GM12878 (cell line): Measurements from ENCODE around the gene GCNT1.

Experiments used
- CBFB ChIP-seq: IDR thresholded peaks from 2 replicates; pipeline ENCODE4 v1.6.1; 2016; ENCODE audit warnings: antibody characterized with exemption, low read depth
- JUNB ChIP-seq: IDR thresholded peaks from 2 replicates; pipeline ENCODE4 v1.6.1; 2016; ENCODE audit warnings: antibody characterized with exemption, mild to moderate bottlenecking
- KDM1A ChIP-seq: fragments of 200-600 bp; sonication (generic); IDR thresholded peaks from 2 replicates; pipeline ENCODE4 v1.6.1; 2016; ENCODE audit warnings: borderline replicate concordance
- POU2F2 ChIP-seq: IDR thresholded peaks from 3 replicates; pipeline ENCODE4 v1.6.1; 2011; ENCODE audit warnings: low read depth, mild to moderate bottlenecking, low read length, borderline replicate concordance
- RAD51 ChIP-seq: fragments of 450-650 bp; IDR thresholded peaks from 2 replicates; pipeline ENCODE4 v1.6.1; 2016; ENCODE audit warnings: moderate library complexity, mild to moderate bottlenecking, inconsistent platforms
- RB1 ChIP-seq: fragments of 450-650 bp; formaldehyde crosslinking; IDR thresholded peaks from 2 replicates; pipeline ENCODE4 v1.6.1; 2017; ENCODE audit warnings: mild to moderate bottlenecking, borderline replicate concordance
- SIN3A ChIP-seq: IDR thresholded peaks from 2 replicates; pipeline ENCODE4 v1.6.1; 2012; ENCODE audit warnings: low read depth, low read length, improper control_type of control experiment
- TF ChIP-seq, protein P1 (sequence below): fragments of 450-650 bp; IDR thresholded peaks from 2 replicates; pipeline ENCODE4 v1.6.1; 2017; ENCODE audit warnings: low read depth, mild to moderate bottlenecking, moderate library complexity
- TF ChIP-seq, protein P2 (sequence below): fragments of 450-650 bp; IDR thresholded peaks from 2 replicates; pipeline ENCODE4 v1.6.1; 2017; ENCODE audit warnings: mild to moderate bottlenecking
- TF ChIP-seq, protein P3 (sequence below): fragments of 450-650 bp; formaldehyde crosslinking; IDR thresholded peaks from 2 replicates; pipeline ENCODE4 v1.4.0; 2022; ENCODE audit warnings: mild to moderate bottlenecking, moderate library complexity
- TF ChIP-seq, protein P4 (sequence below): IDR thresholded peaks from 2 replicates; pipeline ENCODE4 v1.6.1; 2011; ENCODE audit warnings: borderline replicate concordance, low read depth, mild to moderate bottlenecking, moderate library complexity, mixed read lengths, low read length; ENCODE audit not compliant: insufficient read depth; ENCODE audit errors: extremely low read length
- TF ChIP-seq, protein P5 (sequence below), 3 experiments: IDR thresholded peaks in 2 of 3; conservative IDR thresholded peaks in 1 of 3; 2 replicates each; pipeline ENCODE4 v1.5.1; 2011; ENCODE audit warnings: low read depth in 3 of 3, low read length in 3 of 3, mild to moderate bottlenecking in 3 of 3, control low read depth in 2 of 3, moderate library complexity in 2 of 3, inconsistent platforms in 1 of 3, mixed read lengths in 1 of 3; ENCODE audit not compliant: control insufficient read depth in 2 of 3, insufficient read depth in 1 of 3; ENCODE audit errors: extremely low read depth in 1 of 3

DNA sequence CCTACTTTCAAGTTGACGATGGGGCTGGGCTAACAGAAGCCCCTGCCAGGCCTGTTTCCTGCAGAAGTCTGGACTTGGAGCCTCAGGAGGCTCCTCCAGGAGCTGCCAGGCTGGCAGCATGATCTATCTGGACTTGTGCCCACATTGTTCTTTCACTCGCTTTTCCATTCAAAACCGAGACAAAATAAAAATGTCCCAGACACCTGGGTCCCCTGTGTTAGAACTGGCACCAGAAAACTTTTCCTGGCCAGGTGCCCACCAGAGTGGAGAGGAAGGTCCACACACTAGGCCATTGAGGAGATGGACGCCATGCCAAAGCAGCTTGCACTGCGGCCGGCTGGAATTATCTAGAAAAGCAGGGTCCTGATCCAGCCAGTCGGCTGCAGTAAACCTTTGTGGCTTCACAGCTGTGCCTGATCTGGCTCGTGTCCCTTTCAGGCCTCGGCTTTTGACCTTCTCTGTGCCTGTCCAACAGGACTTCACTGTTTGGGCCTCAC is 78.2 kb downstream of the GCNT1 start:
- no peak for TF ChIP-seq JUNB
- TF ChIP-seq, protein P1, sequence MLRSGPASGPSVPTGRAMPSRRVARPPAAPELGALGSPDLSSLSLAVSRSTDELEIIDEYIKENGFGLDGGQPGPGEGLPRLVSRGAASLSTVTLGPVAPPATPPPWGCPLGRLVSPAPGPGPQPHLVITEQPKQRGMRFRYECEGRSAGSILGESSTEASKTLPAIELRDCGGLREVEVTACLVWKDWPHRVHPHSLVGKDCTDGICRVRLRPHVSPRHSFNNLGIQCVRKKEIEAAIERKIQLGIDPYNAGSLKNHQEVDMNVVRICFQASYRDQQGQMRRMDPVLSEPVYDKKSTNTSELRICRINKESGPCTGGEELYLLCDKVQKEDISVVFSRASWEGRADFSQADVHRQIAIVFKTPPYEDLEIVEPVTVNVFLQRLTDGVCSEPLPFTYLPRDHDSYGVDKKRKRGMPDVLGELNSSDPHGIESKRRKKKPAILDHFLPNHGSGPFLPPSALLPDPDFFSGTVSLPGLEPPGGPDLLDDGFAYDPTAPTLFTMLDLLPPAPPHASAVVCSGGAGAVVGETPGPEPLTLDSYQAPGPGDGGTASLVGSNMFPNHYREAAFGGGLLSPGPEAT = no peak
- TF ChIP-seq RB1 = no peak
- TF ChIP-seq, protein P2, sequence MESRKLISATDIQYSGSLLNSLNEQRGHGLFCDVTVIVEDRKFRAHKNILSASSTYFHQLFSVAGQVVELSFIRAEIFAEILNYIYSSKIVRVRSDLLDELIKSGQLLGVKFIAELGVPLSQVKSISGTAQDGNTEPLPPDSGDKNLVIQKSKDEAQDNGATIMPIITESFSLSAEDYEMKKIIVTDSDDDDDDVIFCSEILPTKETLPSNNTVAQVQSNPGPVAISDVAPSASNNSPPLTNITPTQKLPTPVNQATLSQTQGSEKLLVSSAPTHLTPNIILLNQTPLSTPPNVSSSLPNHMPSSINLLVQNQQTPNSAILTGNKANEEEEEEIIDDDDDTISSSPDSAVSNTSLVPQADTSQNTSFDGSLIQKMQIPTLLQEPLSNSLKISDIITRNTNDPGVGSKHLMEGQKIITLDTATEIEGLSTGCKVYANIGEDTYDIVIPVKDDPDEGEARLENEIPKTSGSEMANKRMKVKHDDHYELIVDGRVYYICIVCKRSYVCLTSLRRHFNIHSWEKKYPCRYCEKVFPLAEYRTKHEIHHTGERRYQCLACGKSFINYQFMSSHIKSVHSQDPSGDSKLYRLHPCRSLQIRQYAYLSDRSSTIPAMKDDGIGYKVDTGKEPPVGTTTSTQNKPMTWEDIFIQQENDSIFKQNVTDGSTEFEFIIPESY = no peak
- TF ChIP-seq CBFB = no peak
- TF ChIP-seq POU2F2 = no peak
- no peak for TF ChIP-seq SIN3A
- TF ChIP-seq, protein P3, sequence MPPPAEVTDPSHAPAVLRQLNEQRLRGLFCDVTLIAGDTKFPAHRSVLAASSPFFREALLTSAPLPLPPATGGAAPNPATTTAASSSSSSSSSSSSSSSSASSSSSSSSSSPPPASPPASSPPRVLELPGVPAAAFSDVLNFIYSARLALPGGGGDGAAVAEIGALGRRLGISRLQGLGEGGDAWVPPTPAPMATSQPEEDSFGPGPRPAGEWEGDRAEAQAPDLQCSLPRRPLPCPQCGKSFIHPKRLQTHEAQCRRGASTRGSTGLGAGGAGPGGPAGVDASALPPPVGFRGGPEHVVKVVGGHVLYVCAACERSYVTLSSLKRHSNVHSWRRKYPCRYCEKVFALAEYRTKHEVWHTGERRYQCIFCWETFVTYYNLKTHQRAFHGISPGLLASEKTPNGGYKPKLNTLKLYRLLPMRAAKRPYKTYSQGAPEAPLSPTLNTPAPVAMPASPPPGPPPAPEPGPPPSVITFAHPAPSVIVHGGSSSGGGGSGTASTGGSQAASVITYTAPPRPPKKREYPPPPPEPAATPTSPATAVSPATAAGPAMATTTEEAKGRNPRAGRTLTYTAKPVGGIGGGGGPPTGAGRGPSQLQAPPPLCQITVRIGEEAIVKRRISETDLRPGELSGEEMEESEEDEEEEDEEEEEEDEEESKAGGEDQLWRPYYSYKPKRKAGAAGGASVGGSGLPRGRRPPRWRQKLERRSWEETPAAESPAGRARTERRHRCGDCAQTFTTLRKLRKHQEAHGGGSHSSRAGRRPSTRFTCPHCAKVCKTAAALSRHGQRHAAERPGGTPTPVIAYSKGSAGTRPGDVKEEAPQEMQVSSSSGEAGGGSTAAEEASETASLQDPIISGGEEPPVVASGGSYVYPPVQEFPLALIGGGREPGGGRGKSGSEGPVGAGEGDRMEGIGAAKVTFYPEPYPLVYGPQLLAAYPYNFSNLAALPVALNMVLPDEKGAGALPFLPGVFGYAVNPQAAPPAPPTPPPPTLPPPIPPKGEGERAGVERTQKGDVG = no peak
- TF ChIP-seq, protein P4, sequence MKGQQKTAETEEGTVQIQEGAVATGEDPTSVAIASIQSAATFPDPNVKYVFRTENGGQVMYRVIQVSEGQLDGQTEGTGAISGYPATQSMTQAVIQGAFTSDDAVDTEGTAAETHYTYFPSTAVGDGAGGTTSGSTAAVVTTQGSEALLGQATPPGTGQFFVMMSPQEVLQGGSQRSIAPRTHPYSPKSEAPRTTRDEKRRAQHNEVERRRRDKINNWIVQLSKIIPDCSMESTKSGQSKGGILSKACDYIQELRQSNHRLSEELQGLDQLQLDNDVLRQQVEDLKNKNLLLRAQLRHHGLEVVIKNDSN = no peak
- TF ChIP-seq RAD51 = no peak
- TF ChIP-seq KDM1A = no peak
- TF ChIP-seq, protein P5, sequence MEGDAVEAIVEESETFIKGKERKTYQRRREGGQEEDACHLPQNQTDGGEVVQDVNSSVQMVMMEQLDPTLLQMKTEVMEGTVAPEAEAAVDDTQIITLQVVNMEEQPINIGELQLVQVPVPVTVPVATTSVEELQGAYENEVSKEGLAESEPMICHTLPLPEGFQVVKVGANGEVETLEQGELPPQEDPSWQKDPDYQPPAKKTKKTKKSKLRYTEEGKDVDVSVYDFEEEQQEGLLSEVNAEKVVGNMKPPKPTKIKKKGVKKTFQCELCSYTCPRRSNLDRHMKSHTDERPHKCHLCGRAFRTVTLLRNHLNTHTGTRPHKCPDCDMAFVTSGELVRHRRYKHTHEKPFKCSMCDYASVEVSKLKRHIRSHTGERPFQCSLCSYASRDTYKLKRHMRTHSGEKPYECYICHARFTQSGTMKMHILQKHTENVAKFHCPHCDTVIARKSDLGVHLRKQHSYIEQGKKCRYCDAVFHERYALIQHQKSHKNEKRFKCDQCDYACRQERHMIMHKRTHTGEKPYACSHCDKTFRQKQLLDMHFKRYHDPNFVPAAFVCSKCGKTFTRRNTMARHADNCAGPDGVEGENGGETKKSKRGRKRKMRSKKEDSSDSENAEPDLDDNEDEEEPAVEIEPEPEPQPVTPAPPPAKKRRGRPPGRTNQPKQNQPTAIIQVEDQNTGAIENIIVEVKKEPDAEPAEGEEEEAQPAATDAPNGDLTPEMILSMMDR (IDR thresholded peaks at IDR 0.05 in 2 of 3, conservative IDR thresholded peaks at IDR 0.05 in 1 of 3; ENCODE audit: control insufficient read depth in 2 of 3, extremely low read depth in 1 of 3, insufficient read depth in 1 of 3, low read depth in 3 of 3, low read length in 3 of 3) = no peak
